HG02610 (cell line): ENCODE measurements around the gene EPGN.
"Not testable (repeated sequence)": the region's sequence is repeated elsewhere in the genome, so short reads cannot be mapped to it uniquely, and the experiment has no call there.

Experiments
- ATAC-seq: cut with Tn5 transposase; IDR thresholded peaks from one replicate; pipeline ENCODE4 v1.9.1; 2021; ENCODE audit warnings: mild to moderate bottlenecking, moderate library complexity; ENCODE audit not compliant: unreplicated experiment

The EPGN gene

DNA sequence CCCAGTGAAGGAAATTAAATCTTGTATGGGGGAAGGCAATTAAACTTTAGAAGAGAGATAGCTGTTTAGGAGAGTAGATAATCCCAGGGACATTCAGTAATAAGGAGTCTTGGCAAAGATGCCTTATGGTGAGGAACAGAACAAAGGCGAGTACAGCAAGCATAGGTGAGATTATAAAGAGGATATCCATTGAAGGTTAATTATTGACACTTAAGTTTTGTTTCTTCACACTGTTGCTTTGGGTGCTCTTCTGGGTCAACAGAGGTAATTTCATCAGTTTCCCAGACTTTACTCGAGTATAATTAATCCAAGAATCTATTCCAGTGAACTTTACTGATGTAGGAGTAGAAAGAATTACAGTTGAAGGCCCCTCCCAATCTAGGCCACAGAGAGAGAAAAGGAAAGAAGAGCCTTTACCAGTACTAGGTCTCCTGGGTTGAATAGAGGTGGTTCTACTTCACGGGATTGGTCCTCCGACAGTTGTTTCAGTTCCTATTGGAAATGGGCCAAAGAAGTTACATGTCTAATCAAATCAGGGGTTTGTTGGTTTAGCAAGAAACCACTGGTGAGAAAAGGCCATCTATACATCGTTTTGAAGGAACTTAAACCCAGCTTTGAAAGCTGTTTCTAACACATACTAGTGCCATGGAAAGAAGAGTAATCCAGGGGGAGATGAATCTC is 27.2 kb downstream of the EPGN start:
- peak; percentile 88 for ATAC-seq

DNA sequence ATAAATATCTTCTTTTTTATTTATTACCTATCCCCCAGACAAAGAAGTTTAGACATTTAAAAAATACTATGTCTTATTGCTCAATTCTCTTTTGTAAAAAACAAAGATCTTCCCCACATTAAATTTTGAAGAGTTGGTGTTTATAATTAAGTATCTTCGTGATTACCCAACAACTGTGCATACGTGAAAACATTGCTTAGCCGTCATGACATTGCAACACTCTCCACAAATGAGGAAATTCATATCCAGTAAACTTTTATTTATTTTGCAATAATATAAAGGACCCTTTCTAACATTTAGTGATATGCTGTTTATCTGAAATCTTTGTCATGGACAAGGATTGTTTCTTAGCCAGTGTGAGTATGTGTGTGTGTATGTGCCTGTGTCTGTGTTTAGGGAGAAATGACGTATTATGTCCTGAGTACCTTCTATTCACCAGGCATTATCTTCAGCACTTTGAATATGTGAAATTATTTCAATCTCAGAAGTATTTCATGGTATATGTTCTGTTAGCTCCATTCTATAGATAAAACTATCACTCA is 30.6 kb downstream of the EPGN start:
- no peak for ATAC-seq

DNA sequence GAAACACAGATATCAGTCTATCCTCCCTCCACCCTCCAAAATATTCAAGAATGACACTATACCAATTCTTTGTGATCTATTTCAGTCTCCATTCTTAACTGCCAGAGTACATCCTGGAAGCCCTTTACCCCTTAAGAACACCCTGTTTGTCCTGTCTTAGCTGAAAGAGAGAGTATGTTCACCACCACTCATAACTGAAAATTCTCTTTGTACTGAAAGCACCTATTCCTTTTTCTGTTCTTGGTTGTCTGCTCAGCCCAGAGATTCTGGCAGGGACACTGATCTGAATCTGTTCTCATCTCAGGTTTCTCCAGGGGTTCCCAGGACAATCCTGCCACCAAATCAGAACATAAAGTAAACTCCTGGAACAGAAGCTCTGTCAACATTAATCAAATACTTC is 31.2 kb downstream of the EPGN start:
- ATAC-seq: no peak

DNA sequence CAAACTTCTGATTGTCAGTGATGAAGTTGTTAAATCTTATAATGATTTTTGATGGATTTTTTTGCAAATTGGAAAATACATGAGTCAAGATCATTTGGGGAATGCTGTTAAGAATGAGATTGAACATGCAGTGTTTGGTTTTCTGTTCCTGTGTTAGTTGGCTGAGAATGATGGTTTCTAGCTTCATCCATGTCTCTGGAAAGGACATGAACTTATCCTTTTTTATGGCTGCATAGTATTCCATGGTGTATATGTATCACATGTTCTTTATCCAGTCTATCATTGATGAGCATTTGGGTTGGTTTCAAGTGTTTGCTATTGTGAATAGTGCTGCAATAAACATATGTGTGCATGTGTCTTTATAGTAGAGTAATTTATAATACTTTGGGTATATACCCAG is 32.2 kb downstream of the EPGN start:
- not testable (repeated sequence) for ATAC-seq

DNA sequence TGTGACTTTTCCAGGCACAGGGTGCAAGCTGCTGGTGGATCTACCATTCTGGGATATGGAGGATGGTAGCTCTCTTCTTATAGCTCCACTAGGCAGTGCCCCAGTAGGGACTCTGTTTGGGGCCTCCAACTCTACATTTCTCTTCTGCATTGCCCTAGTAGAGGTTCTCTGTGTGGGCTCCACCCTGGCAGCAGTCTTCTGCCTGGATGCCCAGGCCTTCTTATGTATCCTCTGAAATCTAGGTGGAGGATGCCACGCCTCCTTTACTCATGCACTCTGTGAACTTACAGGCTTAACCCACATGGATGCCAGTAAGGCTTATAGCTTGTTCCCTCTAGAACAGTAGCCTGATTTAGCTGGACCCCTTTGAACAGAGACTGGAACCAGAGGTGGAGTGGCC is 35.8 kb downstream of the EPGN start:
- no peak for ATAC-seq

DNA sequence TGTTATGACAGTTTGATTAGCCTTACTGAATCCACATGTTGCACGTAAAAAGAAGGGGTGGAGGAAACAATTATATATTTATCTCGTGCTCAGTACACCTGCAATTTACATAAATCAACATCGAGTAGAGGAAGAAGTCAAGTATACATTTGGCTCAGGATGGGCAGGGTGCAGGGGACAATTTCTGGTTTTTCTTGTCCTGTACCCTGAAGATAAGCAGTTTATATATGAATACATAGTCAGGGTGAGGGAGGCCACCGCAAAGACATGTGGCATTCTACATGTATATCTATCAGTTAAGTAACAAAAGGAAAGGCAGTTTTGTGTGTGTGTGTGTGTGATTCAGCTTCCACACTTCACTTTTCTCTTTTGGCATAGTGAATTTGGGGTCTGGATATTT is 45.6 kb downstream of the EPGN start:
- no peak for ATAC-seq

DNA sequence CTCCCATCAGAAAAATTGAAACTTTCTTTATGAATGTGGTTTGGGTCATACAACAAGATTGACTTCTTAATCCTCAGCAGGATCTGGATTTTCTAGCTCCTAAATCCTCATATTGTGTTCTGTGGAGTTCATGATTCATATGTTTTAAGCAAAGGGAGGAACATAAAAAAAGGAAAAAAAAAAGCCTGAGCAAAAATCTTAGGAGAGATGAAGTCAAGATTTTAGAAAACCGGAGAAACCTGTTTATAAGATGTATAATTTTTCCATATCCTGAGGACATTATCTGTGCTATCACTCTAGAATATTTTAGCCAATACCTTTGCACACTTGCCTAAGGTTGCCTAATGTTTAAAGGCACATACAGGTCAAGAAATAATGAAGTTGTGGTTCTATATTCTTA is 49.7 kb downstream of the EPGN start:
- ATAC-seq: no peak

DNA sequence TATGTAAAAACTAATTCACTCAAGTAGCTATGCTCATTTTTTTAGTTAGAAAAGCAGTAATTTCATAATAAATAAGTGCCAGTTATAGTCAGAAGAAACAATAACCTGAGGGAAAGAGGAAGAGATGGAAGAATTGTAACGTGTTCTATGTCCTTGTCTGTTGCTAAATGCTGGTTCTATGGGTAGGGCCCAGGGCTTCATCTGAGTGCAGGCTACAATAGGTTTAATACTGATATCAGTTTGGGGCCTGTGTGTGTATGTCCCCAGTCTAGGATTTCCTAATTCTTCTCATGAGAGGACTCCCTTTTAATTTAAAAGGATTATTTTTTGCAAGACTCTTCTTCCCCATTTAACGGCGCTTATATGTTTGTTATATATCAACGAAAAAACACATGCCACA is 53.4 kb downstream of the EPGN start:
- ATAC-seq: no peak

DNA sequence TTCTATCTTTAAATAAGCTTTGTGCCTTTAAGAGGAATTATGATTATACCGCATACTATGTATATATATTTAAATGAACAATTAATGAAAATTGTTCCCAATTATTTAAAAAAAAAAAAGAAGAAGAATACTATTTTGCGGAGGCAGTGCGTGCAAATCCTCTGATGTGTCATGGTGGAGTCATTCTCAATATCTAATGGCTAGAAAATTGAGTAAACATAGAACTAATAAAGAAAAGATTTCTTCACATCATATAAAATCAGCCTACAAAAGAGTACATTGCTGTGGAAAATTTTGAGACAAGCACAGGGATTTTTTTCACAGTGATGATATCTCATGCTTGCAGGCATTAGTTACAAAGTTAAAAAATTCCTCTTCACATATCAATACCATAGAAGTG is 54.1 kb downstream of the EPGN start:
- no peak for ATAC-seq

DNA sequence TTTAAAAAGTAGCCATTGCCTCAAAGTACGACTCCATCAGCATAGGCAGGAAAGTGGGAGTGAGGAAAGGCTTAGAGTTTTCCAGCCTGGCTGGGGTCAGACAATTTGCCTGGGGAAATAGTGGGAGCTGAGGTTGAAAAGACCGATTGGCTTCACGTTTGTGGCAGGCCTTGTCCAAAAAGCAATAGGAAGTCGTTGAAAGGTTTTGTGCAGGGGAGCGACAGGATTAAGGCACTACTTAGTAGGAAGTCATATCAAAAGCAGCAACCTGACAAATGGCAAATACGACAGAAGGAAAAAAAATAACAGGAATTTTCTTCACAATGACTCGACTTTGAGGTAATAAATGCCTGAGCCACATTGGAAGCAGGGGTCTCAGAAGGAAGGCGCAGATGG is 56.0 kb downstream of the EPGN start:
- no peak for ATAC-seq

DNA sequence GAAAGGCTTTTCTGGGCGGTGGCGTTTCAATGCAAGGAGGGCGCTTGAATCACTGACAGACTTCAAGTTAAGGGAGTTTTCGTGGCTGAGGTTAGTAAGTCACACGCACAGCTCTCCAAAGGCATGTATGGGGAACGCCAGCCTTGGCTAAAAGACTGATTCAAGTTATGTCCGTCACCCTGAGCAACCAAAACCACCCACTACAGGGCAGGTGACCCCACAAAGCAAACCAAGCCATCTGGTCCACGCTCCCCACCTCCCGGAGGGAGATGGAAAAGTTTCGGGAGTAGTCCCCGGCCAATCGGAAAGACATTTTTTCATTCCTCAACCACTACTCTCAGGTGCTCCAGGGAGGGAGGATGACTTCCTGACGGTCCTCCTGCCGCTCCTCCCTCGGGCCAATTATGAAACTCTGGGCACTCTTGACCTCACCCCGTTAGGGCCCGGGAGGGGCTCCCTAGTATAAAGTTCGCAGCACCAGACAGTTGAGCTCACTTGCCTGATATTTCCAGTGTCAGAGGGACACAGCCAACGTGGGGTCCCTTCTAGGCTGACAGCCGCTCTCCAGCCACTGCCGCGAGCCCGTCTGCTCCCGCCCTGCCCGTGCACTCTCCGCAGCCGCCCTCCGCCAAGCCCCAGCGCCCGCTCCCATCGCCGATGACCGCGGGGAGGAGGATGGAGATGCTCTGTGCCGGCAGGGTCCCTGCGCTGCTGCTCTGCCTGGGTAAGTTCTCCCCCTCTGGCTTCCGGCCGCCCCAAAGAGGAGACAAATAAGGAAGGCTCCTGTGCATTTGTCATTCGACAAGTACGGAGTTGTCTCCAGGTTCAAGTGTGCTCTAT is 56.6 kb downstream of the EPGN start, which contains the start of gene EREG:
Gene EREG (plus strand): TSS at position 494 of the 840 bp plus-strand sequence. CDS start 164 bp downstream, at position 658.
- peak; percentile 59 for ATAC-seq

DNA sequence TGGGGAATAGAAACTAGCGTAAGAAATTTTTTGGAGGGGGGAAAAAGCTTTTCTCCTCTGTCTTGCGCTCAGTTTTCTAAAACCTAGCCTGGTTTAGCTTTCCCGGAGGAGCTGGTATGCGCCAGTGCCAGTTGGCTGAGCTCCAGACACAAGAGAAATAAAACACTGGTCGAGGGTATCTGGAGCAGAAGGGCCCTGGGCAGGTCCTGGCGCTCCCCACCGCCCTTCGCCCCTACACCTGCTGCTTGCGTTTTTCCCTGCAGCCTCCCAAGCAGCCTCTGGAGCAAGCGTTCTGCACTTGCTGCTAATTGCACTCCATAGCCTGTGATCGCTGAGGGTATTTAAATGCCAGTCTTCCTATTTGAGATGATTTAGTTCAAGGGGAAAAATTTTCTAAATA is 57.5 kb downstream of the EPGN start:
- ATAC-seq: no peak
